Psoas muscle (tissue), 8 donors: ENCODE results near the gene ROBO2. TPM values are rescaled to one million over a fixed set of nuclear protein-coding genes. Genes with fewer than 3 reads are reported as not detected.

Experiments
- ATAC-seq, 4 donors: fragments of 200-7000 bp; cut with Tn5 transposase; one replicate each; pipeline ENCODE4 v1.9.1; 2020; ENCODE audit warnings: moderate library complexity in 3 of 4, mild to moderate bottlenecking in 2 of 4
- DNase-seq, 2 donors: peaks; one replicate each; pipeline ENCODE4 v3.0.0-alpha.2; 2020
- H3K27ac ChIP-seq: fragments of 200-600 bp; one replicate; pipeline ENCODE4 v1.8.0; 2022
- H3K27me3 ChIP-seq, 3 donors: fragments of 200-600 bp in 1 of 3; one replicate each; pipeline versions ENCODE4 v1.6.1 to v1.8.0; 2013 to 2022; ENCODE audit warnings: low read length in 2 of 3, mild to moderate bottlenecking in 2 of 3, moderate library complexity in 1 of 3; ENCODE audit not compliant: insufficient read depth in 3 of 3
- H3K36me3 ChIP-seq, 2 donors: fragments of 200-600 bp in 1 of 2; one replicate each; pipeline versions ENCODE4 v1.6.1 to v1.8.0; 2013 to 2022; ENCODE audit warnings: low read depth in 1 of 2, mild to moderate bottlenecking in 1 of 2, moderate library complexity in 1 of 2; ENCODE audit not compliant: insufficient read depth in 1 of 2
- H3K4me1 ChIP-seq: fragments of 200-600 bp; one replicate; pipeline ENCODE4 v1.8.0; 2022
- H3K4me3 ChIP-seq: fragments of 200-600 bp; one replicate; pipeline ENCODE4 v1.8.0; 2022; ENCODE audit warnings: mild to moderate bottlenecking
- H3K9me3 ChIP-seq: fragments of 200-600 bp; one replicate; pipeline ENCODE4 v1.8.0; 2022
- WGBS, 3 donors: extraction: QIAGEN DNeasy Blood & Tissue Kit; methylation state at CpG; one replicate each; pipeline versions ENCODE4 v1.1.6 to v1.1.7; 2013; 5-methylcytosine and 5-hydroxymethylcytosine counted together
- intact Hi-C, 2 donors: fragments of 100-400 bp; cut with DNase I; formaldehyde crosslinking; loops; one replicate each; pipeline versions ENCODE4 v1.11.0 to v1.14.2; 2022
- polyA plus RNA-seq, 3 donors: library from polyadenylated mRNA; stranded (reverse); fragments of 200-250 nt; gene quantifications; one replicate each; pipeline ENCODE4 v1.2.3, GENCODE V29; 2013
- total RNA-seq, 4 donors: library from RNA; stranded (reverse); fragmentation: NEBNext Ultra II Directional in 2 of 4; extraction: Animal tissue kit (Norgen Biotek cat#: 25700) in 2 of 4; gene quantifications; one replicate each; pipeline versions ENCODE4 v1.2.1 to v1.2.4, GENCODE V29; 2021 to 2023
- TF ChIP-seq, protein P1 (sequence below): fragments of 200-600 bp; IDR thresholded peaks from one replicate; pipeline ENCODE4 v1.8.0; 2022; ENCODE audit warnings: antibody characterized with exemption
- donor health status: healthy with polysubstance abuse.
- donor health status: DM: no; HTN: no; CAD: no; lungs with moderate emphysema.
- donor health status: Bipolar disorder and iron deficiency.
- donor health status: healthy.
- donor health status: DM: yes; HTN: yes; CAD: no.
- donor health status: DM: no; HTN: no; CAD: no.
- donor health status: DM: no; HTN: no; CAD: no.
- donor health status: DM: yes; HTN: yes; CAD: no.

Gene ROBO2
- total and polyA plus RNA-seq, 7 donors, result 0.03 to 0.39 (median 0.09) TPM; not detected in 1

DNA sequence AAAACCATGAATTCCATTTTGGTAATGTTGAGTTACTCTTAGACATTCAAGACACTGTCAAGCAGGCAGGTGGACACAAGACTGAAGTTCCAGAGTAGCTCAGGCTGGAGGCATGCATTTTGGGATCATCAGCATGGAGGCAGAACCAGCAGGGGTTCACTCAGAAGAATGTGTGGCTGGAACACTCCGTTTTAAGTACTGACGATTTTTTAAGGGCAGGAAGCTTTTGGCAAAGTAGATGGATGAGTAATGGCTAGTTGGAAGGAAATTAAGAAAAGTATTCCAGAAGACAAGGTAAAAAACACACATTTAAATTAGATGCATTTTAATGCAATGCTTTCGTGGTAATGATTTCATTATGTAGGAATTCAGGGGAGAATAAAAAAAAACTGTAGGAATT lies 420.4 kb downstream of the ROBO2 start:
- no peak overlapping the region for H3K27ac ChIP-seq
- H3K4me1 ChIP-seq, result no peaks in the 10 kb centered on the region
- H3K4me3 ChIP-seq, result no peak overlapping the region
- no peaks in the 10 kb centered on the region for H3K27me3 ChIP-seq
- H3K9me3 ChIP-seq, result no peaks in the 10 kb centered on the region
- TF ChIP-seq, protein P1, sequence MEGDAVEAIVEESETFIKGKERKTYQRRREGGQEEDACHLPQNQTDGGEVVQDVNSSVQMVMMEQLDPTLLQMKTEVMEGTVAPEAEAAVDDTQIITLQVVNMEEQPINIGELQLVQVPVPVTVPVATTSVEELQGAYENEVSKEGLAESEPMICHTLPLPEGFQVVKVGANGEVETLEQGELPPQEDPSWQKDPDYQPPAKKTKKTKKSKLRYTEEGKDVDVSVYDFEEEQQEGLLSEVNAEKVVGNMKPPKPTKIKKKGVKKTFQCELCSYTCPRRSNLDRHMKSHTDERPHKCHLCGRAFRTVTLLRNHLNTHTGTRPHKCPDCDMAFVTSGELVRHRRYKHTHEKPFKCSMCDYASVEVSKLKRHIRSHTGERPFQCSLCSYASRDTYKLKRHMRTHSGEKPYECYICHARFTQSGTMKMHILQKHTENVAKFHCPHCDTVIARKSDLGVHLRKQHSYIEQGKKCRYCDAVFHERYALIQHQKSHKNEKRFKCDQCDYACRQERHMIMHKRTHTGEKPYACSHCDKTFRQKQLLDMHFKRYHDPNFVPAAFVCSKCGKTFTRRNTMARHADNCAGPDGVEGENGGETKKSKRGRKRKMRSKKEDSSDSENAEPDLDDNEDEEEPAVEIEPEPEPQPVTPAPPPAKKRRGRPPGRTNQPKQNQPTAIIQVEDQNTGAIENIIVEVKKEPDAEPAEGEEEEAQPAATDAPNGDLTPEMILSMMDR, result no peak
- 32 to 45% (median 34%) methylated on average over 3 of the region's 3 CpGs for WGBS, 3 donors
- ATAC-seq (no peak), DNase-seq (no peak)
- H3K36me3 ChIP-seq, result no peaks in the 10 kb centered on the region
- intact Hi-C loops, result no loop called here

- no peak overlapping the region for H3K4me3 ChIP-seq
- no peak for ATAC-seq
- H3K9me3 ChIP-seq, result no peaks in the 10 kb centered on the region
- no peaks in the 10 kb centered on the region for H3K4me1 ChIP-seq
- H3K27me3 ChIP-seq, result no peaks in the 10 kb centered on the region
- intact Hi-C loops, result no loop called here
- DNase-seq, result no peak
- H3K27ac ChIP-seq, result no peak overlapping the region
- TF ChIP-seq, protein P1, result no peak
- 0 to 52% (median 2%) methylated on average over 1 of the region's 1 CpG for WGBS, 3 donors
- H3K36me3 ChIP-seq, result no peaks in the 10 kb centered on the region
Measured at GRCh38 chr3:77462951-77463350, 423.1 kb downstream of the ROBO2 start.

DNA sequence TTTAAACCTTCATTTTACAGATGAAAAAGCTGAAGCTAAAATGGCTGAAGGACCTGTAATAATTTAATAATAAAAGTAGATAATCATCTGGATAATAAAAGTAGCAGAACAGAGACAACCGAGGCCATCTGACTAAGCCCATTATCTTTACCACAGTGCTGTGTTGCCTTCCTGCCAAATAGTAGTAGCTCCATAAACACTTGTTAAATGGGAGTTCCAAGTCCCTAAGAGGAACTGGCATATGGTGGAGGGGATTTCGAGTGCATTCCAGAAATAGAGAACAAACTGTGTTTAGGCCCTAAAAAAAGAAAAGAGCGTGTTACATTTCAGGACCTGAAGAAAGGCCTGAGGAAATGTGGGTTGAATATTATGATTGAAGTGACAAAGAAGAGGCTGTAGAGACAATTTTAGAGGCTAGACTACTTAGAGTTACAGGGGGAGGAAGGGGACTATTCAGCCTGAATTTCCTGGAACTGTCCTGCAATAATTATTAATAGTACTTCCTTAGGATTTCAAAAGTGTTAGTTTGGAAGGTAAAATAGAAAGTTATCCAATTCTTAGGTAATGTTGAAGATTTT lies 424.3 kb downstream of the ROBO2 start:
- H3K4me1 ChIP-seq, result no peaks in the 10 kb centered on the region
- H3K27ac ChIP-seq, result no peak overlapping the region
- 8 to 25% (median 13%) methylated on average over 3 of the region's 3 CpGs for WGBS, 3 donors
- H3K27me3 ChIP-seq, result no peaks in the 10 kb centered on the region
- ATAC-seq, result no peak
- DNase-seq, result no peak
- intact Hi-C loops, result no loop called here
- no peaks in the 10 kb centered on the region for H3K36me3 ChIP-seq
- H3K9me3 ChIP-seq, result no peaks in the 10 kb centered on the region
- TF ChIP-seq, protein P1, result no peak
- H3K4me3 ChIP-seq, result no peak overlapping the region

DNA sequence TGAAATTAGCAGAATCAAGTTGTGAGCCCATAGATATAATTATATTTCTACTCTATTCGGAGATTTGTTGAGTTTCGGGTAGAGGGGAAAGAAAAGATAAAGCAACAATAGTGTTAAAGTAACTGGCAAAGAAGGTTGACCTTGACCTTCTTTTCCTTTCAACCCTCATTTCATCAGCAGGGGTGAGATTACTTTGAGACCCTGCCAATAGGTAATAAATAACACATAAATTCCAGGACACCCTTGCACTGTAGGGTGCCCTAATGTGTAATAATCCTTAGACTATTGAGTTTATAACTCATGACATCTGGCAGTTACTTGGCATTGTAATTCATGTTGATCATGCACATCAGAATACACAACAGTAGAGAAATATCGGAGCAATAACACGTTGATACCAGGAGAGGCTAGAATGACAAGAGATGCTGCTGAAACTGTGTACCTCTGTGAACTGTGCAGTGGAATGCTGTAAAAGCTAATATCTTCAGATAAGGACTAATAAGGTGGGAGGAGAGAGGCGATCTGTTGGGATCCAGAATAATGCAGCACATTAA lies 426.7 kb downstream of the ROBO2 start:
- intact Hi-C loops, result no loop called here
- Histone ChIP-seq H3K27ac (no peak overlapping the region), H3K9me3 (no peaks in the 10 kb centered on the region), H3K4me3 (no peak overlapping the region), H3K36me3 (no peaks in the 10 kb centered on the region), H3K27me3 (no peaks in the 10 kb centered on the region), H3K4me1 (no peaks in the 10 kb centered on the region)
- TF ChIP-seq, protein P1, result no peak
- 72 to 83% (median 75%) methylated on average over 5 of the region's 5 CpGs for WGBS, 3 donors
- no peak for DNase-seq
- ATAC-seq, result no peak
